Measurements from ENCODE around the gene C11orf65. TPM values are rescaled to one million over a fixed set of nuclear protein-coding genes. Genes with fewer than 3 reads are reported as not detected.

C11orf65 gene
- total RNA-seq, 1 donor from 2014 or later, result 0.36 TPM

- Histone ChIP-seq H3K9me3 (replicated peaks) (no peaks in the 10 kb centered on the region), H3K27me3 (ENCODE audit: low read depth) (no peaks in the 10 kb centered on the region), H3K36me3 (peaks cover 31% of the 10 kb centered on the region), H3K4me3 (no peak overlapping the region), H3K27ac (replicated peaks) (no peak overlapping the region), H3K4me1 (peaks cover 9% of the 10 kb centered on the region)
- TF ChIP-seq CTCF (IDR thresholded peaks at IDR 0.05; ENCODE audit: borderline replicate concordance), result no peak
- DNase-seq, result no peak
- intact Hi-C loops (cut with micrococcal nuclease), result no loop called here
Observed at GRCh38 chr11:108368134-108368533, 99.2 kb downstream of the C11orf65 start.

GRCh38 chr11:108364159-108364558 lies 103.2 kb downstream of the C11orf65 start:
- no peaks in the 10 kb centered on the region for H3K27me3 ChIP-seq (ENCODE audit: low read depth)
- H3K27ac ChIP-seq (replicated peaks), result no peak overlapping the region
- TF ChIP-seq CTCF (IDR thresholded peaks at IDR 0.05; ENCODE audit: borderline replicate concordance), result no peak
- no peaks in the 10 kb centered on the region for H3K9me3 ChIP-seq (replicated peaks)
- DNase-seq, result no peak
- H3K36me3 ChIP-seq, result peaks cover 31% of the 10 kb centered on the region
- H3K4me1 ChIP-seq, result peaks cover 9% of the 10 kb centered on the region
- no peak overlapping the region for H3K4me3 ChIP-seq
- intact Hi-C loops (cut with micrococcal nuclease), result no loop called here

GRCh38 chr11:108351468-108351867 lies 115.9 kb downstream of the C11orf65 start:
- Histone ChIP-seq H3K27me3 (ENCODE audit: low read depth) (no peaks in the 10 kb centered on the region), H3K4me1 (no peaks in the 10 kb centered on the region), H3K9me3 (replicated peaks) (no peaks in the 10 kb centered on the region), H3K27ac (replicated peaks) (no peak overlapping the region), H3K36me3 (peaks cover 82% of the 10 kb centered on the region), H3K4me3 (no peak overlapping the region)
- intact Hi-C loops (cut with micrococcal nuclease), result no loop called here
- DNase-seq, result no peak
- TF ChIP-seq CTCF (IDR thresholded peaks at IDR 0.05; ENCODE audit: borderline replicate concordance), result no peak

- Histone ChIP-seq H3K27ac (replicated peaks) (no peak overlapping the region), H3K9me3 (replicated peaks) (no peaks in the 10 kb centered on the region), H3K4me1 (no peaks in the 10 kb centered on the region), H3K4me3 (no peak overlapping the region), H3K36me3 (peaks cover 44% of the 10 kb centered on the region), H3K27me3 (ENCODE audit: low read depth) (no peaks in the 10 kb centered on the region)
- no peak for TF ChIP-seq CTCF (IDR thresholded peaks at IDR 0.05; ENCODE audit: borderline replicate concordance)
- intact Hi-C loops (cut with micrococcal nuclease), result no loop called here
- no peak for DNase-seq
Observed at GRCh38 chr11:108346451-108346850, 120.9 kb downstream of the C11orf65 start.

- Histone ChIP-seq H3K36me3 (peaks cover 37% of the 10 kb centered on the region), H3K27me3 (ENCODE audit: low read depth) (no peaks in the 10 kb centered on the region), H3K4me3 (no peak overlapping the region), H3K4me1 (no peaks in the 10 kb centered on the region), H3K27ac (replicated peaks) (no peak overlapping the region), H3K9me3 (replicated peaks) (no peaks in the 10 kb centered on the region)
- intact Hi-C loops (cut with micrococcal nuclease), result no loop called here
- no peak for TF ChIP-seq CTCF (IDR thresholded peaks at IDR 0.05; ENCODE audit: borderline replicate concordance)
- no peak for DNase-seq
Observed at GRCh38 chr11:108345767-108346166, 121.6 kb downstream of the C11orf65 start.

- H3K36me3 ChIP-seq, result peaks cover 23% of the 10 kb centered on the region
- H3K4me1 ChIP-seq, result no peaks in the 10 kb centered on the region
- H3K27me3 ChIP-seq (ENCODE audit: low read depth), result no peaks in the 10 kb centered on the region
- DNase-seq, result no peak
- no peaks in the 10 kb centered on the region for H3K9me3 ChIP-seq (replicated peaks)
- intact Hi-C loops (cut with micrococcal nuclease), result no loop called here
- no peak overlapping the region for H3K27ac ChIP-seq (replicated peaks)
- no peak for TF ChIP-seq CTCF (IDR thresholded peaks at IDR 0.05; ENCODE audit: borderline replicate concordance)
- no peak overlapping the region for H3K4me3 ChIP-seq
Observed at GRCh38 chr11:108343714-108344113, 123.6 kb downstream of the C11orf65 start.
